NOMO-1 (cell line): ENCODE data around the gene TOMM34.

ENCODE experiments used
- DNase-seq, 2 experiments: peaks; one replicate each; lab custom pipeline; 2025; ENCODE audit not compliant: unreplicated experiment in 2 of 2; lab: John Stamatoyannopoulos, UW

The TOMM34 gene, protein sequence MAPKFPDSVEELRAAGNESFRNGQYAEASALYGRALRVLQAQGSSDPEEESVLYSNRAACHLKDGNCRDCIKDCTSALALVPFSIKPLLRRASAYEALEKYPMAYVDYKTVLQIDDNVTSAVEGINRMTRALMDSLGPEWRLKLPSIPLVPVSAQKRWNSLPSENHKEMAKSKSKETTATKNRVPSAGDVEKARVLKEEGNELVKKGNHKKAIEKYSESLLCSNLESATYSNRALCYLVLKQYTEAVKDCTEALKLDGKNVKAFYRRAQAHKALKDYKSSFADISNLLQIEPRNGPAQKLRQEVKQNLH

GRCh38 chr20:44960103-44960852, at the start of gene TOMM34:
TOMM34 (minus strand) TSS chr20:44960397; CDS start chr20:44960333, 64 bp downstream.
- peak; percentile 94 to 96 for DNase-seq

GRCh38 chr20:45008521-45009049, 48.4 kb upstream of the TOMM34 start:
- DNase-seq = no peak

DNA sequence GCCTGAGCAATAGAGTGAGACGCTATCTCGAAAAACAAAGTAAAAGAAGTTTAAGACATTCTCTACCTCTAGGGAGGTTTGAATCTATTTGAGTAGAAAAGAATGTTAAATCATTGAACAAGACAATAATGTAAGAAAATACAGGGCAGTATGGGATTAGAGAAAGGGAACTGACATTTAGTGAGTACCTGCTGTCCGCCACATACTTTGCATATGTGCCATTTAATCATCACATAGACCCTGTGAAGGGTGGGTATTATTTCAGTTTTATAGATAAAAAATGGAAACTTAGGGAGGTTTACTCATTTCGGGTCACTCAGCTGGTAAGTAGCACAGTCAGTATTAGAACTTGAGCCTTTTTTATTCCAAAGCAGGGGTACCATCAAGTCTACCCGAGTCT, 37.5 kb upstream of the TOMM34 start:
- DNase-seq = no peak

GRCh38 chr20:44997171-44997570, 37.0 kb upstream of the TOMM34 start:
- DNase-seq = no peak

GRCh38 chr20:44993343-44993742, 33.1 kb upstream of the TOMM34 start:
- peak; percentile 10 to 39 for DNase-seq

DNA sequence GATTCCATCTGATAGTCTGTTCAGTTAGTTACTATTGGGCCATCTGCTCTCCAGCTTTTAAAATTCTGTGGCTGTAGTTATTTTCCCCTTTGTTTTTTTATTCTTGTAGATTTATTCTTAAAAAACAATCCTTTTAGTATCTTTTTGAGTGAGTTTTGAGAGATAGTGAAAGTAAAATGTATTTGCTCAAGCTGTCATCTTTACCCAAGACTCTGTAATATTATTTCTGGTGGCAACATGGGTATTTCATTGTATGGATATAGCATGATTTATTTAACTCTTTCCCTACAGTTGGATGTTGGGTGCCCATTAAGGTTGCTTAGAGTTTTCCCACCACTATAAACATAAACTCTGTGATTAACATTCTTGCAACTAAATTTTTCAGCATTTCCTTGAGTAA, 30.8 kb upstream of the TOMM34 start:
- DNase-seq = no peak

DNA sequence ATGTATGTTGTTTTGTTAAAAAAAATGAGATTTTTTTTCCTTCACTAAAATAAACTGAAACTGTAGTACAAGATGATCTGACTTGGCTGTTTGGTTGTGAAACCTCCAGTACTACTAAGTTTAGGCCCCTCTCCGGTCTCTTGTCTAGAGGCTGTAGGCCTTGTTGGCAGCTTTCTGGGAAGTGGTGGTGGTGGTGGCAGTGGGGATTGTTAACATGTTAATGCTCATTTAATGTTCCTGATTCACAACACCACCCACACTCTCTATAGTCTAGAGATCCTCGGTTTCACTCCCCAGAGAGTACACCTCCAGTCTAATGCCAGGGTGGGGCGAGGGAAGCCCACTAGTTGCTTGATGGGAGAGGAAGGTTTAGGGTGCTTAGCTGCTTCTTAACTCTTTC, 30.2 kb upstream of the TOMM34 start:
- peak; percentile 59 to 69 for DNase-seq

- no peak for DNase-seq
Observed at GRCh38 chr20:44988631-44989171, 28.5 kb upstream of the TOMM34 start.

- DNase-seq = no peak
Observed at GRCh38 chr20:44983093-44983674, 23.0 kb upstream of the TOMM34 start.

- DNase-seq = no peak
Observed at GRCh38 chr20:44981736-44982406, 21.7 kb upstream of the TOMM34 start.

GRCh38 chr20:44979090-44979621, 19.0 kb upstream of the TOMM34 start:
- DNase-seq = peak; percentile 66 to 97

DNA sequence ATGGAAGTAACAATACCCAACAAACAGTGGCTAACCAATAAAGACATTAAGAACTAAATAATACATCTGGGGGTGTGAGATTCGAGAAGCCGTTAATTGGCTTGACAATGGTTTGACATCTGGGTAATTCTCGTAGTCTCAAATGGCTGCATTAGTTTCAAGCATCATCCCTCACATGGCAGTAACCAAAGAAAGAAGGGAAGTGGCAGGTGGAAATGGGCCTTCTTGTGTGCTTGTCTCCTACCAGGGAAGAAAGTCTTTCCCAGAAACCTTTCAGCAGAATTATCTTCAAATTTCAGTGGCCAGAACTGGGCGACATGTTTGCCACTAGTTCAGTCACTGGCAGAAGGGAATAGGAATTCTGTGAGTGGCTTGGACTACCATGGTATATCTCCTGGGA, 16.5 kb upstream of the TOMM34 start:
- DNase-seq = no peak

DNA sequence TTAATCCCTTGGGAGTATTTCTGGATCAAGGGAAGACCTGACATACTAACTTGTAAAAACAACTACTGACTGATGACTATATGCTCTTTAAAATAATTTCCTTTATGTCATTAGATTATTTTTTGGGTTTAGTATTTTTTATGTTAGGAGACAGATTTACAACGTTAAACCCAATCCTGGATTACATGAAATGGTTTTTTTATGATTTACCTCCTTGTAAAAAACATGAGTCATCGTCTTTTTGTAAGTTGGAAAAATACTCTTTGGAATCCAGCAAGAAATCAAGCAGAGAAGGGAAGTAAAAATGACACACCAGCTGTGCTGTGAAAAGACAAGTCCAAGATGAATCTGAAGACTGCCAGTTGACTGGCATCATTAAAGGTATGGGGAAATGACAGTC, 12.9 kb upstream of the TOMM34 start:
- no peak for DNase-seq

- DNase-seq = peak in 1 of 2 experiments; percentile 24
Observed at GRCh38 chr20:44970243-44970757, 10.1 kb upstream of the TOMM34 start.

DNA sequence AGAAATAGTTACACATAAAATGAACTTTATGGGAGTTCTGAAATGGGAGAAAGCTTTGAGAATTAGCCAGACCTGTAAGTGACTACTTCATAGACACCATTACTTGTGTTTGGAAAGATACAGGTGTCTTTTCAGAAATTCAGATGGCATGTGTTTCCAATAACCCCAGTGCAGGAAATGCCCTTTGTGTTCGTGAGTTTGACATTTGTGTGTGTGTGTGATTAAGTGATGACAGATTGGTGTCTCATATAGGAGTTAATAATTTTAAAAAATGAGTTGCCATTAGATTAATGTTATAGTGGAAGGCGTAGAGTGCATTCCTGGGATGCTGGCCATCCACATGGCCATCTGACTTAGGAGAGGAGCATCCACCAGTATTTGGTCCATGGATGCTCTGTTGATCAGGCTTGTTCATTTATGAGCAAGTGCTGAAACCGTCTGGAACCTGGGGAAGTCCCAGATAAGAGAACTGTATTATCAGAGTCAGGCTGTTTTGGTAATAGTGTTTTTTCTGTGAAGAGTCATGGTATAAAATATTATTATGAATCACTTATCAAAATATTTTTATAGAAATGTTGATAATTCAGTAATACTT, 9.2 kb upstream of the TOMM34 start:
- no peak for DNase-seq

DNA sequence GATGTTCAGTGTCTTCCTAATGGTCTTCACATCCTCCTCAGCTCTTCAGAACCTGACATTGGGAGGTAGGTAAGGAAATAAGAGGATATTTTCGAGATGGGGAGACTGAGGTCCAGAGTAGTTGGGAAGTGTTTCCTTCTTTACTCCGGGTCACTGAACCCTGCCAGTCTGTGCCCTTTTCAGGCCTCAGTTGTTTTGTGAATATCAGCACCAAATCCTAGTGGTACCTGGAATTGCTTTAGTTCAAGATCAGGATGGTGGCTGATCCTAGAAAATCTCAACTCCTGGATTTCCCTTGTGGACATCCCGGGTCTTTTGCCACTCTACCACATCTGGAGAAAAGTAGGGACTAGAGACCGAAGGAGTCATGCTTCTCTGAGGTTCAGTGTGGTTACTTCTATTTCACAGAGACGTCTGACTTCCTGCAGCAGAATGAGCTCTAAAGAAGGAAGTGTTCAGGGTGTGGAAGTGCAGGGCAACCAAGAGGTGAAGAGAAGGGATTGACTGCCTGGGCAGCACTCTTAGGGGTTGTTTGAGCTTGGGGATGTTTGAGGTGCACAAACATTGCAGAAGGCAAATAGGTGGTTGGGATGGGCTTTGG, 7.1 kb upstream of the TOMM34 start:
- DNase-seq = peak; percentile 68 to 87

- DNase-seq = peak; percentile 90 to 94
Observed at GRCh38 chr20:44966030-44966961, 6.1 kb upstream of the TOMM34 start, which contains the start of gene STK4. STK4 (plus strand) TSS chr20:44966512; CDS start chr20:44966569, 57 bp downstream.

GRCh38 chr20:44965651-44966029, 5.4 kb upstream of the TOMM34 start:
- no peak for DNase-seq
